Bone marrow (tissue), 2 donors: ENCODE data around the gene GGA1.
A peak's percentile ranks its signal among the peaks of the same experiment; 100 is the strongest.
"Not testable (repeated sequence)": the region's sequence is repeated elsewhere in the genome, so short reads cannot be mapped to it uniquely, and the experiment has no call there.

Source experiments
- DNase-seq, 2 donors: peaks; one replicate each; lab custom pipeline; 2025; lab: John Stamatoyannopoulos, UW

GGA1 gene

DNA sequence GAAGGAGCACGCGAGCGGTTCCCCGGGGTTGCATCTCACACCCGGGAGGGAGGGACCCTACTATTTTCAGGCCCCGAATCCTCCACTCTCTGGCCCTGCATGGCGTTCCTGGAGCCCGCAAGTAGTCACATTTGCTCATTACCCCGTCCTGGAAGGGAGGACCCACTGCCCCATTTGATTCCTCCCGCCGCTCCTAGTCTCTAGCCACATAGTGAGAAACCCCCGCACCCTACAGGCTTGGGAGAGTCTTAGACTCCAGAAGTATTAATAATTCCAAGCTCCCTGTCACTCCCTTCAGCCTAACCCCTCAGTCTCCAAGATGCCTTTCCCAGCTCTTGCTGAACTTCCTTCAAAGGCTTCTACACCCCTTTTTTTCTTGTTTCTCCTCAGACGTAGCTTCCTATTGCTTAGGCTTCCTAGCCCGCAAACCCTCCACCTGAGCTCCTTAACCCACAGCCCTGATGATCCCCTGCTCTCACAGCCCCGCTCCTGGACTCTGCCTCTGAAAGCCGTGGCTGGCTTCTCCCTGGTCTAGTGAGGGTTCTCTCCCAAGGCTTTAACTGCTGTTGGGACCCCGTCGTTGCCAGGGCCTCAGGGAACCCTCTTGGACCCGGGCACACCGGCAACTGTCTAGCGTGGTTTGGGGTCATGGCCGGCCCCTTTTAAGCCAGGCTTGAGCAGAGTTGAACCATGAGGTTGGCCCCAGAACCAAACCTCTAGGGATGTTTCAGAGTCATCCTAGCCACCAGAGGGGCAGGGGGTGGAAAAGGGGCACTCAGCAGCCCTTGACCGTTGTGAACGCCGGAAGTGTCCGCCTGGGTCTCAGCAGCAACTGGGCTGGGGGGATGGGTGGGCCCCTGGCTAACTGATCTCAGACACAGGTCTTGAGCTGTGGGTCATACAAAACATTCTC is 862 bp downstream of the GGA1 start:
- DNase-seq: no peak

DNA sequence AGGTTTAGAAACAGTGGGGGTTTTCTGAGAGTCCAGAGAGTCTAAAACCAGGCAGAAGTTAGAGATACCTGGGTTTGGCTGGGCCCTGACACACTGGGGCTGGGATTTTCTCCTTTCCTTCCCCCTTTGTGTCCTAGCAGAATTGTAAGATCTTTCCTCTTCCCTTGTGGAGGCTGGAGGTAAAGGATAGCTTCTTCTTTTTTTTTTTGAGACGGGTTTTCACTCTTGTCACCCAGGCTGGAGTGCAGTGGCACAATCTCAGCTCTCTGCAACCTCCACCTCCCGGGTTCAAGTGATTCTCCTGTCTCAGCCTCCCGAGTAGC is 1.5 kb downstream of the GGA1 start:
- not testable (repeated sequence) for DNase-seq

- peak in 1 of 2 donors; percentile 18 for DNase-seq
Measured at GRCh38 chr22:37610480-37611129, 2.0 kb downstream of the GGA1 start.

DNA sequence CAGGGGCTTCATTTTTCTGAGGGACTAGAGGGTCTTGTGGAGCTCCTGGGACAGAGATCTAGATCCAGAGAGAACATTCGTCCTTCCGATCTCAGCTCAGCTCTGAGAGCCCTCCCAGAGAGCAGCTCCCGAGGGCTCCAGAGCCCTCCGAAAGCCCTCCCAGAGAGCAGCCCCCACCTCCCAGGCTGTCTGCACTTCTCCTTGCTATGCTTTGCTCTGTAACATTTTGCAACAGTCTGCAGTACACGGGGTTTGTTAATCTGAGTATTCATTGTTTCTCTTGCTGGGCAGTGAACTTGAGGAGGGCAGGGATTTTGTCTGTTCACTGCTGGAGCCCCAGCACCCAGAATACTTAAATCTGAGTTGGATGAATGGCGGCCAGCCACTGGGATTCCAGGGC is 2.6 kb downstream of the GGA1 start:
- DNase-seq: no peak

DNA sequence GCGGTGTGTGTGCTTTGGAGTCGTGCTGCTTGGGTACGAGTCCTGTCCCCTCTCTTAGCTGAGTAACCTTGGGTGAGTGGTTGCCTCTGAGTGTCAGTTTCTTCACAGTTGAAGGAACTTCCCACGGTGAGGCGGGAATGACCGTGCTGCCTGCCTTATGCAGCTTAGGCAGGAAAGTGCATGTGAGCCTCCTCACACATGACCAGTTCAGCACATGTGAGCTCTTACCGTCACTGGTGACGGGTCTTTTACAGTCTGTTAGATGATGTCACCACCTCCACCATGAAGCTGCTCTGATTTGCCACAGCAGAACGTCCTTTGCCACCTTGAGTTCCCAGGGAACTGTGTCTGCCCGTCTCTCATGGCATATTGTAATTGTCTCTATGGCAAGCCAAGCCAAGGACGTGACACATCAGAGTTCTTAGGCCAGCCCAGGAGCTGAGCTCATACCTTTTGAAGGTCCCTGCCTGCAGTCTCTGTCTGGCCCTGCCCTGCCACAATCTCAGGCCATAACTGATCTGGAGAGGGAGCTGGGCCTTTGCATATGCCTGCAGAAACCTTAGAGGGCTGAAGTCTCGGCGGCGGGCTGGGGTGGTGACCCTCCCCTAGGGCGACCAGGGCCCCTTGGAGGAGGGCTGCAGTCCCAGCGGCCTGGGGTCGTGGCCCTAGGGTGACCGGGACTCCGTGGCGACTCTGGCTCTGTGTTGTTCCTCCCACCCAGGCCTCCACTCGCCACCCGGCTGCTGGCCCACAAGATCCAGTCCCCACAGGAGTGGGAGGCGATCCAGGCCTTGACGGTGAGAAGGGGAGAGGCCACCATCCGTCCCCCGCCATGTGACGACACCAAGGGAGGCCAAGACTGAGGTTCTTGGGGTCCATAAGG is 7.8 kb downstream of the GGA1 start:
- no peak for DNase-seq

GRCh38 chr22:37617431-37617830 is 8.8 kb downstream of the GGA1 start:
- no peak for DNase-seq

DNA sequence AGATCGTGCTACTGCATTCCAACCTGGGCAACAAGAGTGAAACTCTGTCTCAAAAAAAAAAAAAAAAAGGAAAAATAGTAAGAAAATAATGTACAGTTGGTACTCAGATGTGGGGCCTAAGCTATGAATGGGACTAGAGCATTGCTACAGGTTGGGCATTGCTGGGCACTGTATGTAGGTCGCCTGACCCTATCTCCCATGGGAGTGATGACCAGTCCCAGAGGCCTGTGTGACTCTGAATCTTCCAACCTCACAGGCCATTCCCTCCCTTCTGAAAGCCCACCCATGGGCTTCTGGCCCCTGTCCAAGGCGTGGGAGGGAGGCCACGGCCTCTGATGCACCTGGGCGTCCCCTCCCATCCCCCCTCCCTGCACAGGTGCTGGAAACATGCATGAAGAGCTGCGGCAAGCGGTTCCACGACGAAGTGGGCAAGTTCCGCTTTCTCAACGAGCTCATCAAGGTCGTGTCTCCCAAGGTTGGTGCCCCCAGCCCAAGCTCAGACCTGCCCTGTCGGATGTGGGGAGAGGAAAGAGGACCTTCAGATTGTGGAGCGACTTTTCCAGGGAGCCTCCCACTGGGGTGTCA is 9.5 kb downstream of the GGA1 start:
- DNase-seq: no peak

GRCh38 chr22:37618674-37619073 is 10.0 kb downstream of the GGA1 start:
- DNase-seq: no peak

DNA sequence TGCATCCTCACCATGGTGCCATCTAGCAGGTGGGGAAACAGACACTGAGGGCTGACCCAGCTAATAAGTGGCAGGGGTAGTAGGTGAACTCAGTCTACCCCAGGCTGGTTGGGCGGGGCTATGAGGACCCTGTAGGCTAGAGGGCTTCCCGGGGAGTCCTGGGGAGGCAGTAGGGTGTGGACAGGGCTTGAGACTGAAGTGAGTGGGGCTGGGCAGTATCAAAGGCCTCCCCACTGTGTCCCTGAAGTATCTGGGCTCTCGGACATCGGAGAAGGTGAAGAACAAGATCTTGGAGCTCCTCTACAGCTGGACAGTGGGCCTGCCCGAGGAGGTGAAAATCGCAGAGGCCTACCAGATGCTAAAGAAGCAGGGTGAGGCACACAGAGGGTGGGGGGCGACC is 11.4 kb downstream of the GGA1 start:
- no peak for DNase-seq

GRCh38 chr22:37621352-37621860 is 12.8 kb downstream of the GGA1 start:
- no peak for DNase-seq

GRCh38 chr22:37623075-37624016 is 14.7 kb downstream of the GGA1 start:
- peak; percentile 39 to 46 for DNase-seq

GRCh38 chr22:37624017-37624365 is 15.4 kb downstream of the GGA1 start:
- DNase-seq: no peak

DNA sequence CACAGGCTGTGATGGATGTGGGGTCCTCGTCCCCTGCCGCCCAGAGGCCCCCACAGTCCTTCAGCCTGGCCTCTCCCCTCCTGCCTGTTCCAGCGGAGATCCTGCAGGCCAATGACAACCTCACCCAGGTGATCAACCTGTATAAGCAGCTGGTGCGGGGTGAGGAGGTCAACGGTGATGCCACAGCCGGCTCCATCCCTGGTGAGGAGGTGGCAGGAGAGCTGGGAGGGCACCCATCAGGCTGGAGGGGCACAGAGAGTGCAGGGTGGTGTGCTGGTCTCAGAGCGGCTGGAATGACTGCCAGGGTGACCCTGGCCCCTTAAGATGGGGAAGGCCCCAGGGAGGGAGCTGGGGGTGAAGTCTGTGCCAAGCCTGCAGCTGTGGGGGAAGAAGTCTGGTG is 16.2 kb downstream of the GGA1 start:
- no peak for DNase-seq

DNA sequence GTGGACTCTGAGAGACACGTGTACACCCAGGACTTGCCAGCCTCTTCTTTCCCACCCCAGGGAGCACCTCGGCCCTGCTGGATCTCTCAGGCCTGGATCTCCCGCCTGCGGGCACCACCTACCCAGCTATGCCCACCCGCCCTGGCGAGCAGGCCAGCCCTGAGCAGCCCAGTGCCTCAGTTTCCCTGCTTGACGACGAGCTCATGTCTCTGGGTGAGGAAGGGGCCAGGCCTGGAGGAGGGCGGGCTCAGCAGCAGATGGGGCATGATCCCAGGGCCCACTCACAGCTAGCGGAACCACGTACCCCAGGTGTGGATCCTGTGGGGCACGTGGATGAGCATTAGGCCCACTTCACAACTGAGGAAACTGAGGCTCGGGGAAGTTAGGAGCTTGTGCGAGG is 17.1 kb downstream of the GGA1 start:
- no peak for DNase-seq

- DNase-seq: no peak
Measured at GRCh38 chr22:37626144-37626543, 17.5 kb downstream of the GGA1 start.

GRCh38 chr22:37626556-37627075 is 18.0 kb downstream of the GGA1 start:
- DNase-seq: no peak

- no peak for DNase-seq
Measured at GRCh38 chr22:37627121-37627520, 18.5 kb downstream of the GGA1 start.

DNA sequence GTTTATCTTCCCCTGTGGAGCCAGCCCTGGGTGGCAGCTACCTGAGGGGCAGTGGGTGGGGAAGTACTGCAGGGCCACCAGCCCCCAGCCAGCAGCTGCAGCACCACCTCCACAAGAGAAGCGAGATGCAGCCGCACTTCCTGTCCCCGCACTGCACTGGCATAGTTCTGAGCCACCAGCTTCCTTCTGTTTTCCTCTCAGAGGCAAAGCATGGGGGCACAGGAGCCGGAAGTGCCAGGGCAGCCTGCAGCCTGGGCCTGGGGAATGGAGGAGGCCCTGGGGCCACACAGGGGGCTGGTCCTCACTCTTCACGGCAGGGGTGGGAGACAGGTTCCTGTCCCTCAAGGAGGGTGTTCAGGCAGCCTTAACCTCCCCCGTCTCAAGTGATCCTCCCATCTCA is 18.9 kb downstream of the GGA1 start:
- peak in 1 of 2 donors; percentile 42 for DNase-seq

GRCh38 chr22:37628830-37629229 is 20.2 kb downstream of the GGA1 start:
- no peak for DNase-seq

- DNase-seq: no peak
Measured at GRCh38 chr22:37629928-37630327, 21.3 kb downstream of the GGA1 start.
